Ovary (tissue), 9 donors: ENCODE results near the gene MORN4. TPM values are rescaled to one million over a fixed set of nuclear protein-coding genes. Genes with fewer than 3 reads are reported as not detected.
A peak's percentile ranks its signal among the peaks of the same experiment; 100 is the strongest.

Experiments used
- DNase-seq, 5 donors: peaks; one replicate each; pipeline ENCODE4 v3.0.0-alpha.2; 2019 to 2020
- H3K27ac ChIP-seq, 2 donors: fragments of 200-600 bp; one replicate each; pipeline versions ENCODE4 v1.5.1 to v1.8.0; 2019 to 2022
- H3K27me3 ChIP-seq: fragments of 200-600 bp; one replicate; pipeline ENCODE4 v1.8.0; 2022
- H3K36me3 ChIP-seq: fragments of 200-600 bp; sonication (generic); one replicate; pipeline ENCODE4 v1.5.1; 2019
- H3K4me1 ChIP-seq: one replicate; pipeline ENCODE4 v1.8.1; 2013; ENCODE audit warnings: mild to moderate bottlenecking, moderate library complexity; ENCODE audit not compliant: insufficient read depth
- H3K4me3 ChIP-seq: fragments of 200-600 bp; sonication (generic); one replicate; pipeline ENCODE4 v1.5.1; 2017
- H3K9me3 ChIP-seq, 2 donors: fragments of 200-600 bp in 1 of 2; sonication (generic) in 1 of 2; one replicate each; pipeline versions ENCODE4 v1.5.1 to v1.8.1; 2013 to 2019; ENCODE audit warnings: mild to moderate bottlenecking in 1 of 2, moderate library complexity in 1 of 2
- EP300 ChIP-seq: sonication (generic); formaldehyde crosslinking; IDR thresholded peaks from one replicate; pipeline ENCODE4 v1.6.1; 2017; ENCODE audit warnings: antibody characterized with exemption
- POLR2A ChIP-seq: fragments of 450-650 bp; IDR thresholded peaks from one replicate; pipeline ENCODE4 v1.6.1; 2017; ENCODE audit warnings: antibody characterized with exemption, mild to moderate bottlenecking, moderate library complexity
- WGBS, 3 donors: extraction: QIAGEN DNeasy Blood & Tissue Kit in 1 of 3; methylation state at CpG; one replicate each; pipeline versions ENCODE4 v1.1.5 to v1.1.7; 2013 to 2017; 5-methylcytosine and 5-hydroxymethylcytosine counted together
- intact Hi-C, 4 donors: fragments of 100-400 bp; cut with DNase I; formaldehyde crosslinking; loops; one replicate each; pipeline versions ENCODE4 v1.11.0 to v1.15.1; 2022 to 2023
- polyA plus RNA-seq, 2 donors: library from polyadenylated mRNA; stranded (reverse); fragments of 200-250 nt in 1 of 2; fragments of 350-450 nt in 1 of 2; fragmentation: Illumina TruSeq in 1 of 2; extraction: RNeasy Lipid Tissue Mini Kit (QIAGEN cat#74804) in 1 of 2; gene quantifications; one replicate each; pipeline ENCODE4 v1.2.3, GENCODE V29; 2013 to 2014
- total RNA-seq, 7 donors: library from RNA; depleted of rRNA in 2 of 7; stranded (reverse); fragments of >200 nt in 2 of 7; fragmentation: NEBNext Ultra II Directional in 3 of 7; extraction: Animal tissue kit (Norgen Biotek cat#: 25700) in 3 of 7; gene quantifications; one replicate each; pipeline versions ENCODE4 v1.1.0 to v1.2.4, GENCODE V29; 2016 to 2023
- TF ChIP-seq, protein P1 (sequence below), 3 donors: fragments of 450-650 bp in 2 of 3; fragments of 200-600 bp in 1 of 3; IDR thresholded peaks; one replicate each; pipeline versions ENCODE4 v1.5.1 to v1.8.0; 2016 to 2022; ENCODE audit warnings: antibody characterized with exemption in 3 of 3, mild to moderate bottlenecking in 1 of 3
- donor health status: DM: no; HTN: no; CAD: no; lungs with moderate emphysema.
- donor health status: DM: no; HTN: no; CAD: no.
- donor health status: Bipolar disorder and iron deficiency.
- donor health status: DM: yes; HTN: yes; CAD: no.
- donor health status: DM: no; HTN: no; CAD: no.
- donor health status: DM: yes; HTN: yes; CAD: no.

The MORN4 gene
- total and polyA plus RNA-seq, 9 donors, result 6.6 to 17.7 (median 11.5) TPM

DNA sequence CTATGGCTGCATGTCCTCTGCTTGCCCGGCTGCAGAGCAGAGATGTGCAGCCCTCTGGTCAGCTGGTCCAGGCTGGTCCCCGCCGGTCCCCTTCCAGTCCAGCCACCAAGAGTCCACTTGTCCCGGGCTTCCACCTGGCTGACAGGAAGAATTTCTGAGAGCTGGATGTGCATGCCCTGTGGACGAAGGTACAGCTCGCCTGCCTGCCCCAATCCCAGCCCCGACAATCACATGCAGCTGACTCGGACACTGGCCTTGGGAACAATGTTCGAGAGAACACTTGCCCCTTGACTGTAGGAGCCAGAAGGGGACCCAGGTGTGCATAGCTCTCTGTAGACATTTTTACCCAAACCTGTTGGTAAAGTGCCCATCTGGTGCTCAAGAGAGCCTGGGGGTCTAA, 41.9 kb upstream of the MORN4 start:
- 84 to 94% (median 86%) methylated on average over 6 to 9 of the region's 9 CpGs for WGBS, 3 donors
- intact Hi-C loops, result loop anchor here in 2 of 4 donors (2.0 to 10.0 kb wide), 2 partner anchors 58 to 60 kb away; partner anchors contain the start of gene ZFYVE27 (in 1 of the 2)
- no peaks in the 10 kb centered on the region for H3K9me3 ChIP-seq
- H3K4me3 ChIP-seq, result no peak overlapping the region
- no peaks in the 10 kb centered on the region for H3K36me3 ChIP-seq
- no peaks in the 10 kb centered on the region for H3K4me1 ChIP-seq
- DNase-seq, result no peak
- H3K27ac ChIP-seq, result no peak overlapping the region
- no peaks in the 10 kb centered on the region for H3K27me3 ChIP-seq
- no peak for TF ChIP-seq EP300
- TF ChIP-seq, protein P1, sequence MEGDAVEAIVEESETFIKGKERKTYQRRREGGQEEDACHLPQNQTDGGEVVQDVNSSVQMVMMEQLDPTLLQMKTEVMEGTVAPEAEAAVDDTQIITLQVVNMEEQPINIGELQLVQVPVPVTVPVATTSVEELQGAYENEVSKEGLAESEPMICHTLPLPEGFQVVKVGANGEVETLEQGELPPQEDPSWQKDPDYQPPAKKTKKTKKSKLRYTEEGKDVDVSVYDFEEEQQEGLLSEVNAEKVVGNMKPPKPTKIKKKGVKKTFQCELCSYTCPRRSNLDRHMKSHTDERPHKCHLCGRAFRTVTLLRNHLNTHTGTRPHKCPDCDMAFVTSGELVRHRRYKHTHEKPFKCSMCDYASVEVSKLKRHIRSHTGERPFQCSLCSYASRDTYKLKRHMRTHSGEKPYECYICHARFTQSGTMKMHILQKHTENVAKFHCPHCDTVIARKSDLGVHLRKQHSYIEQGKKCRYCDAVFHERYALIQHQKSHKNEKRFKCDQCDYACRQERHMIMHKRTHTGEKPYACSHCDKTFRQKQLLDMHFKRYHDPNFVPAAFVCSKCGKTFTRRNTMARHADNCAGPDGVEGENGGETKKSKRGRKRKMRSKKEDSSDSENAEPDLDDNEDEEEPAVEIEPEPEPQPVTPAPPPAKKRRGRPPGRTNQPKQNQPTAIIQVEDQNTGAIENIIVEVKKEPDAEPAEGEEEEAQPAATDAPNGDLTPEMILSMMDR (IDR thresholded peaks at IDR 0.05), result no peak

DNA sequence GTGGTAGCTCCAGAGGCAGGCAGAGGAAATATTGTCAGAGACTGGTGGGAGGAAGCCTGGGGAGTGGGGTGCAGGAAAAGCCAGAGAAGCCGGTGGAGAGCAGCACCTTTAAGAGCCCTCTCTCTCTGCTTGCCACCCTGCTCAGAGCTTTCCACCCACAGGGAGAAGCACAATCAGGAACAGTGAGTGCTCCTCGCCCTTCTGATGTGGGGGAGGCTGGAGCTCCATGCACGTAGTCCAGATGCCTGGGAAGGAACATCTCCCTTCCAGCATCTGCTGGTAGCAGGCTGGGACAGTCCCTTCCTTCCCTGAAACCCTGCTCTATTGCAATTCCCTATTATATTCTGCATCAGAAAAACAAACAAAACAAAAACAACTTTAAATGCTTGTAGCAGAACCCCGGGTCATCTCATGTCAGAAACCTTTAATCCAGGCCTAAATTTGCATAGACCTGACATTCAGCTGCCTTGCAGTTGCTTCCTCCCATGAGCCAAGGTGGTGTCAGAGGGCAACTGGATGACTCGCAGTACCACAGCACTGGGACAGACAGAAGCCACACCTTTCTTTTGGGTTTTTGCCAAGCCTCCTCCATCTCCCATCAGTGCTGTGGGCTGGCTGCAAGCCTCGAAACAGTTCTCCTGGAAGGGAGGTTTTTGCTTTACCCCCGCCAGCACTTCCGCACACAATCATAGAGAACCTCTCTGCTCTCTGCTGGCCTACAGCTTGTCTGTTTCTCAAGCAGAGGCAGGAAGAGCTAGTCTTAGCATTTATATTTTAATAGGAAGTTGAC, 40.6 kb upstream of the MORN4 start:
- DNase-seq, result peak in 3 of 5 donors; percentile 40 to 71 (median 61)
- 24 to 38% (median 34%) methylated on average over 8 of the region's 8 CpGs for WGBS, 3 donors

DNA sequence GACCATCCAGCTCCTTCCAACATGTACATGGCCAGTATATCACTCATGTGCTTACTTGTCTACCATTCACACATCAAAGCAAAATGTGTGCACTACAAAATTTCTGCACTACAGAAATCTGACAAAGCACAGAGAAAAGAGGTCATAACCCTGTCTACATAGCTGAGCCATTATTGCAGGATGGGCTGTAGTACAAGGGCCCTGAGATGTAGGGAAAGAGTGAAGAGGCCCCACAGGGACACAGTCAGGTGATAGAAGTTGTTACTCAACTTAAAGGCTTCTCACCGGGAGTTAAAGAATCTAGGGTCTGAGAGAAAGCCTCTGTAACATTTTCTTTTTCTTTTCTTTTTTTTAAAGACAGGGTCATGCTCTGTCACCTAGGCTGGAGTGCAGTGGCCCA, 36.3 kb upstream of the MORN4 start:
- Histone ChIP-seq H3K27me3 (no peaks in the 10 kb centered on the region), H3K9me3 (no peaks in the 10 kb centered on the region), H3K4me1 (no peaks in the 10 kb centered on the region), H3K36me3 (no peaks in the 10 kb centered on the region), H3K27ac (no peak overlapping the region), H3K4me3 (no peak overlapping the region)
- no peak for DNase-seq
- TF ChIP-seq EP300 (no peak), POLR2A (no peak)
- TF ChIP-seq, protein P1 (IDR thresholded peaks at IDR 0.05), result no peak
- 69 to 74% (median 72%) methylated on average over 1 of the region's 1 CpG for WGBS, 3 donors
- intact Hi-C loops, result no loop called here

More for the DNA sequence above, 40.6 kb upstream of the MORN4 start:
- H3K27me3 ChIP-seq, result no peaks in the 10 kb centered on the region
- no peaks in the 10 kb centered on the region for H3K36me3 ChIP-seq
- no peaks in the 10 kb centered on the region for H3K4me1 ChIP-seq
- TF ChIP-seq, protein P1 (IDR thresholded peaks at IDR 0.05), result no peak
- TF ChIP-seq EP300, result no peak
- TF ChIP-seq POLR2A, result no peak
- H3K9me3 ChIP-seq, result no peaks in the 10 kb centered on the region
- H3K4me3 ChIP-seq, result no peak overlapping the region
- intact Hi-C loops, result loop anchor here in 2 of 4 donors (2.0 to 10.0 kb wide), 2 partner anchors 59 to 61 kb away; partner anchors contain the start of gene ZFYVE27 (in 1 of the 2)
- no peak overlapping the region for H3K27ac ChIP-seq

DNA sequence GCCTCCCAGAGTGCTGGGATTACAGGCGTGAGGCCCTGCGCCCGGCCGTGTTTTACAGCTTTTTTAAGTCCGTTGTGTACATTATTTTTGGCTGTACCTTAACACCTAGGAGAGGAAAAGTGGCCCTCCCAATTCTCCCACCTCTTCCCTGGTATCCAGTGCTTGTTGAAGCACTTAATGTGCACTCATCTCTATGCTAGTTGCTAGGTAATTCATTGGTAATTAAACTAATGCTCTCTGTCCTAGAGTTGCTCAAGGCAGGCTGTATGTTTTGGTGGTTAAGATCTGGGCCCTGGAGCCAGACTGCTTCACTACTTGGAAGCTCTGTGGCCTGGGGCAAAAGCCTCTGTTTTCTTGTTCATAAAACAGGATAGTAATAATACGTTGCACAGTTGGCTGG, 34.2 kb upstream of the MORN4 start:
- Histone ChIP-seq H3K27ac (no peak overlapping the region), H3K4me3 (no peak overlapping the region), H3K36me3 (no peaks in the 10 kb centered on the region), H3K27me3 (no peaks in the 10 kb centered on the region), H3K9me3 (no peaks in the 10 kb centered on the region), H3K4me1 (no peaks in the 10 kb centered on the region)
- intact Hi-C loops, result no loop called here
- DNase-seq, result no peak
- WGBS, 3 donors, result 79 to 83% (median 80%) methylated on average over 6 of the region's 6 CpGs
- TF ChIP-seq EP300 (no peak), POLR2A (no peak)
- TF ChIP-seq, protein P1 (IDR thresholded peaks at IDR 0.05), result no peak
